HEK293 (cell line): ENCODE measurements around the gene ALOX12B.

ENCODE experiments used
- FEZF1 ChIP-seq: fragments of 450-650 bp; formaldehyde crosslinking; IDR thresholded peaks from 2 replicates; pipeline ENCODE4 v1.5.1; 2016; ENCODE audit warnings: missing biosample characterization, missing genetic modification characterization
- HOXD13 ChIP-seq: sonication (generic); formaldehyde crosslinking; IDR thresholded peaks from 2 replicates; pipeline ENCODE4 v1.8.0; 2022; ENCODE audit warnings: missing genetic modification reagents, borderline replicate concordance
- MEIS1 ChIP-seq: sonication (generic); formaldehyde crosslinking; IDR thresholded peaks from 2 replicates; pipeline ENCODE4 v1.8.1; 2022; ENCODE audit warnings: missing genetic modification reagents, mild to moderate bottlenecking, borderline replicate concordance
- OVOL3 ChIP-seq: fragments of 450-650 bp; formaldehyde crosslinking; IDR thresholded peaks from 2 replicates; pipeline ENCODE4 v1.5.1; 2016; ENCODE audit warnings: missing biosample characterization, missing genetic modification characterization
- PRDM4 ChIP-seq: fragments of 450-650 bp; formaldehyde crosslinking; IDR thresholded peaks from 2 replicates; pipeline ENCODE4 v1.5.1; 2017; ENCODE audit warnings: missing biosample characterization, missing genetic modification characterization
- SCRT1 ChIP-seq: fragments of 450-650 bp; formaldehyde crosslinking; IDR thresholded peaks from 2 replicates; pipeline ENCODE4 v1.5.1; 2016; ENCODE audit warnings: missing biosample characterization, missing genetic modification characterization, borderline replicate concordance
- ZBTB8A ChIP-seq: fragments of 450-650 bp; formaldehyde crosslinking; IDR thresholded peaks from 2 replicates; pipeline ENCODE4 v1.5.1; 2016; ENCODE audit warnings: missing biosample characterization, missing genetic modification characterization
- ZNF132 ChIP-seq: fragments of 450-650 bp; formaldehyde crosslinking; IDR thresholded peaks from 2 replicates; pipeline ENCODE4 v1.5.1; 2017; ENCODE audit warnings: missing biosample characterization, missing genetic modification characterization, borderline replicate concordance
- ZNF157 ChIP-seq: fragments of 450-650 bp; formaldehyde crosslinking; IDR thresholded peaks from 2 replicates; pipeline ENCODE4 v1.5.1; 2016; ENCODE audit warnings: missing biosample characterization, missing genetic modification characterization
- ZNF184 ChIP-seq: fragments of 450-650 bp; IDR thresholded peaks from 2 replicates; pipeline ENCODE4 v1.5.1; 2018; ENCODE audit warnings: missing biosample characterization, mild to moderate bottlenecking, missing genetic modification characterization
- ZNF19 ChIP-seq: fragments of 450-650 bp; formaldehyde crosslinking; IDR thresholded peaks from 2 replicates; pipeline ENCODE4; 2016; ENCODE audit warnings: missing biosample characterization, missing genetic modification characterization, low read depth
- ZNF37A ChIP-seq: fragments of 450-650 bp; IDR thresholded peaks from 2 replicates; pipeline ENCODE4 v1.5.1; 2018; ENCODE audit warnings: missing biosample characterization, missing genetic modification characterization
- ZNF391 ChIP-seq: fragments of 450-650 bp; formaldehyde crosslinking; IDR thresholded peaks from 2 replicates; pipeline ENCODE4 v1.5.1; 2016; ENCODE audit warnings: low read depth, missing biosample characterization, missing genetic modification characterization, borderline replicate concordance
- ZNF404 ChIP-seq: fragments of 450-650 bp; formaldehyde crosslinking; IDR thresholded peaks from 2 replicates; pipeline ENCODE4 v1.5.1; 2017; ENCODE audit warnings: missing biosample characterization, missing genetic modification characterization
- ZNF501 ChIP-seq: fragments of 450-650 bp; formaldehyde crosslinking; IDR thresholded peaks from 2 replicates; pipeline ENCODE4 v1.5.1; 2016; ENCODE audit warnings: missing biosample characterization, missing genetic modification characterization
- ZNF518A ChIP-seq: fragments of 450-650 bp; formaldehyde crosslinking; conservative IDR thresholded peaks from 2 replicates; pipeline ENCODE4 v1.5.1; 2016; ENCODE audit warnings: low read depth, missing biosample characterization, missing genetic modification characterization
- ZNF549 ChIP-seq: fragments of 450-650 bp; IDR thresholded peaks from 2 replicates; pipeline ENCODE4 v1.5.1; 2018; ENCODE audit warnings: missing biosample characterization, missing genetic modification characterization, mild to moderate bottlenecking, inconsistent platforms, moderate library complexity
- ZNF600 ChIP-seq: fragments of 450-650 bp; formaldehyde crosslinking; IDR thresholded peaks from 2 replicates; pipeline ENCODE4 v1.5.1; 2016; ENCODE audit warnings: missing biosample characterization, missing genetic modification characterization
- ZNF639 ChIP-seq: fragments of 450-650 bp; formaldehyde crosslinking; IDR thresholded peaks from 2 replicates; pipeline ENCODE4 v1.5.1; 2016; ENCODE audit warnings: missing biosample characterization, missing genetic modification characterization
- ZNF670 ChIP-seq: fragments of 450-650 bp; formaldehyde crosslinking; IDR thresholded peaks from 2 replicates; pipeline ENCODE4 v1.5.1; 2016; ENCODE audit warnings: missing biosample characterization, missing genetic modification characterization, low read depth
- TF ChIP-seq, protein P1 (sequence below): fragments of 450-650 bp; formaldehyde crosslinking; IDR thresholded peaks from 2 replicates; pipeline ENCODE4 v1.5.1; 2016; ENCODE audit warnings: missing biosample characterization, missing genetic modification characterization, low read depth
- TF ChIP-seq, protein P2 (sequence below): fragments of 450-650 bp; formaldehyde crosslinking; IDR thresholded peaks from 2 replicates; pipeline ENCODE4 v1.5.1; 2016; ENCODE audit warnings: missing biosample characterization, missing genetic modification characterization
- TF ChIP-seq, protein P3 (sequence below): fragments of 450-650 bp; formaldehyde crosslinking; IDR thresholded peaks from 2 replicates; pipeline ENCODE4 v1.5.1; 2016; ENCODE audit warnings: missing biosample characterization, missing genetic modification characterization

Gene ALOX12B

GRCh38 chr17:8119581-8120519 lies 32.3 kb upstream of the ALOX12B start (continued):
- TF ChIP-seq ZNF518A (no peak), ZNF157 (tag by site-specific recombination) (no peak), ZNF404 (tag by site-specific recombination) (no peak), ZNF549 (tag by site-specific recombination) (no peak), ZNF37A (peak; percentile 54; the same call in 1 of the 2 replicates), HOXD13 (no peak), ZNF391 (tag by site-specific recombination) (peak; percentile 43; the same call in 1 of the 2 replicates), ZNF600 (no peak; the same call in 1 of the 2 replicates), SCRT1 (tag by site-specific recombination) (no peak; the same call in 1 of the 2 replicates), ZNF639 (tag by site-specific recombination) (peak; percentile 12; the same call in 1 of the 2 replicates), ZNF670 (tag by site-specific recombination) (no peak), OVOL3 (peak; percentile 53; the same call in 1 of the 2 replicates), MEIS1 (0 out of 2 replicates have a peak, but pooled peaks have one; percentile 46), ZNF132 (tag by site-specific recombination) (no peak), FEZF1 (no peak), PRDM4 (0 out of 2 replicates have a peak, but pooled peaks have one; percentile 20), ZNF501 (peak; percentile 75), ZNF184 (tag by site-specific recombination) (peak; percentile 85; the same call in 1 of the 2 replicates), ZNF19 (tag by site-specific recombination) (no peak), ZBTB8A (tag by site-specific recombination) (peak; percentile 73; the same call in 1 of the 2 replicates)
- TF ChIP-seq, protein P1, sequence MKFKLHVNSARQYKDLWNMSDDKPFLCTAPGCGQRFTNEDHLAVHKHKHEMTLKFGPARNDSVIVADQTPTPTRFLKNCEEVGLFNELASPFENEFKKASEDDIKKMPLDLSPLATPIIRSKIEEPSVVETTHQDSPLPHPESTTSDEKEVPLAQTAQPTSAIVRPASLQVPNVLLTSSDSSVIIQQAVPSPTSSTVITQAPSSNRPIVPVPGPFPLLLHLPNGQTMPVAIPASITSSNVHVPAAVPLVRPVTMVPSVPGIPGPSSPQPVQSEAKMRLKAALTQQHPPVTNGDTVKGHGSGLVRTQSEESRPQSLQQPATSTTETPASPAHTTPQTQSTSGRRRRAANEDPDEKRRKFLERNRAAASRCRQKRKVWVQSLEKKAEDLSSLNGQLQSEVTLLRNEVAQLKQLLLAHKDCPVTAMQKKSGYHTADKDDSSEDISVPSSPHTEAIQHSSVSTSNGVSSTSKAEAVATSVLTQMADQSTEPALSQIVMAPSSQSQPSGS (tag by site-specific recombination) = no peak; the same call in 1 of the 2 replicates
- TF ChIP-seq, protein P2, sequence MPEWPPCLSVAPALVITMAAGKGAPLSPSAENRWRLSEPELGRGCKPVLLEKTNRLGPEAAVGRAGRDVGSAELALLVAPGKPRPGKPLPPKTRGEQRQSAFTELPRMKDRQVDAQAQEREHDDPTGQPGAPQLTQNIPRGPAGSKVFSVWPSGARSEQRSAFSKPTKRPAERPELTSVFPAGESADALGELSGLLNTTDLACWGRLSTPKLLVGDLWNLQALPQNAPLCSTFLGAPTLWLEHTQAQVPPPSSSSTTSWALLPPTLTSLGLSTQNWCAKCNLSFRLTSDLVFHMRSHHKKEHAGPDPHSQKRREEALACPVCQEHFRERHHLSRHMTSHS (tag by site-specific recombination) = no peak
- TF ChIP-seq, protein P3, sequence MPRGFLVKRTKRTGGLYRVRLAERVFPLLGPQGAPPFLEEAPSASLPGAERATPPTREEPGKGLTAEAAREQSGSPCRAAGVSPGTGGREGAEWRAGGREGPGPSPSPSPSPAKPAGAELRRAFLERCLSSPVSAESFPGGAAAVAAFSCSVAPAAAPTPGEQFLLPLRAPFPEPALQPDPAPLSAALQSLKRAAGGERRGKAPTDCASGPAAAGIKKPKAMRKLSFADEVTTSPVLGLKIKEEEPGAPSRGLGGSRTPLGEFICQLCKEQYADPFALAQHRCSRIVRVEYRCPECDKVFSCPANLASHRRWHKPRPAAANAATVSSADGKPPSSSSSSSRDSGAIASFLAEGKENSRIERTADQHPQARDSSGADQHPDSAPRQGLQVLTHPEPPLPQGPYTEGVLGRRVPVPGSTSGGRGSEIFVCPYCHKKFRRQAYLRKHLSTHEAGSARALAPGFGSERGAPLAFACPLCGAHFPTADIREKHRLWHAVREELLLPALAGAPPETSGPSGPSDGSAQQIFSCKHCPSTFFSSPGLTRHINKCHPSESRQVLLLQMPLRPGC (tag by site-specific recombination) = peak; percentile 73
